GM12872 (cell line): ENCODE results near the gene KIF3C.

Experiments
- CTCF ChIP-seq: IDR thresholded peaks from 3 replicates; pipeline ENCODE4 v1.5.1; 2011; ENCODE audit warnings: low read depth, mild to moderate bottlenecking, low read length, moderate library complexity; ENCODE audit not compliant: insufficient read depth

The KIF3C gene

GRCh38 chr2:25933622-25934021 lies 48.7 kb downstream of the KIF3C start:
- no peak for TF ChIP-seq CTCF

- TF ChIP-seq CTCF, result no peak
Measured at GRCh38 chr2:25929789-25930473, 52.4 kb downstream of the KIF3C start.

DNA sequence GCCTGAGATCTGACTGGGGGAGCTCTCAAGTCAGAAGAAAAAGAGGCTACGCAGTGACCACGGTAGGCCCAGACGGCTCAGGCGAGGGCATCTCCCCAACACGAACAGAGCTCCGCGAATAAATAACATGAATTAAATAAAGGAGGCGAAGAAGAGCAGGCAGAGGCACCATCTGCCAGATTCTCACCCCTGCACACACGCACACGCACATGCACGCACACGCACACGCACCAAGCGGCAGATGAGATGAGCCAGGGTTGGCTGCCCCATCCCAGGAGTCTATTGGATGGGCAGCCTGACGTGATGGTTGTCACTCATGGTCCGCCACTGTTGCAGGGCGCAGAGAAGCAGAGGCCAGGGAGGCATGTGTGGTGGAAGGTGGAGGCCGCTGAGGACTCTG lies 53.6 kb downstream of the KIF3C start:
- no peak for TF ChIP-seq CTCF

DNA sequence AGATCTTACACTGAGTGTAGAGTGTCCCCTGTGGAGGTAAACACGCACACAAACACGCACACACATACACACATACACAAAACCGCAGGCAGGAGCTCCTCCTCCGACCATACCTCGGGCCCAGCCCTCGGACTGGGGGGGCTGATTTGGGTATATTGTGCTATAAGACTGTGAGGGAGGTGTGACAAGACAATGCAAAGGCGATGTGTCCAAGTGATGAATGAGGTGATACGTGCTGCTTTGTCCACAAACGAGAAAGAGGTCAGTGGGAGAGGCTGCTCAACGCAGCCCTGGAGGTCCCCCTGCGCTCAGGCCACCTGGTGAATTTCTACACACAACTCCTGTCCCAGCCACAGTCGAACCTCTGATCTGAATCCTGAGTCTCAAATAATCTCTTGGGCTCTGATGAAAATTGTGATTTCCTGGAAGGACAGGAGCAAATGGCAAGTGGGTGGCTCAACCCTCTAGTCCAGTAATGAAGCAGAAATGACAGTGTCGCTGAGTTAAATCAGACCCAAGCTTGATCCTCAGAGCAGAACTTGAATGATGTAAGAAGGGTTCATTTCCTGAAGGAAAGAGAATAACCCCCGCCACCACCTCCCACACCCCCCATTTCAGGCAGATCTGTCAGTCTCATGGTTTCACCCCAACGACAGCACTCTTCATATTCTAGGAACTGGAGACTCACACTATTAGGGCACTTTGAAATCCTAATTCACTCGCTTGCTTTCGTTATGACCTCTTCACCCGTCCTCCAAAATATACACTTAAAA lies 55.1 kb downstream of the KIF3C start:
- no peak for TF ChIP-seq CTCF

DNA sequence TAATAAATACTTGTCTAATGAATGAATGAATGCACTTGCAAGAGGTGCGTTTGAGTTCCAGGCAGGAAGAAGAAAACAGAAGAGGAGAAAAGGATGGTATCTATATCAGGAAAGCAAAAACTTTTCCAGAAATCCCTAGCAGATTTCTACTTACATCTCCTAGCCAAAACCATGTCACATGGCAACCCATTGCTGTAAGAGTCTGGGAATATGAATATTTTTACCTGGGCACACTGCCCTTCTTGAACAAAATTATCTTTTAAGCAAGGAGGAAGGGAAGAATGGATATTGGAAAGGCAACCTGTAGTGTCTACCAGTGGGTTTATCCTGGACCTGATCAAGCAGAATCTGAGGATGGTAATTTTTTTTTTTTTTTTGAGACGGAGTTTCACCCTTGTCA lies 59.8 kb downstream of the KIF3C start:
- no peak for TF ChIP-seq CTCF

DNA sequence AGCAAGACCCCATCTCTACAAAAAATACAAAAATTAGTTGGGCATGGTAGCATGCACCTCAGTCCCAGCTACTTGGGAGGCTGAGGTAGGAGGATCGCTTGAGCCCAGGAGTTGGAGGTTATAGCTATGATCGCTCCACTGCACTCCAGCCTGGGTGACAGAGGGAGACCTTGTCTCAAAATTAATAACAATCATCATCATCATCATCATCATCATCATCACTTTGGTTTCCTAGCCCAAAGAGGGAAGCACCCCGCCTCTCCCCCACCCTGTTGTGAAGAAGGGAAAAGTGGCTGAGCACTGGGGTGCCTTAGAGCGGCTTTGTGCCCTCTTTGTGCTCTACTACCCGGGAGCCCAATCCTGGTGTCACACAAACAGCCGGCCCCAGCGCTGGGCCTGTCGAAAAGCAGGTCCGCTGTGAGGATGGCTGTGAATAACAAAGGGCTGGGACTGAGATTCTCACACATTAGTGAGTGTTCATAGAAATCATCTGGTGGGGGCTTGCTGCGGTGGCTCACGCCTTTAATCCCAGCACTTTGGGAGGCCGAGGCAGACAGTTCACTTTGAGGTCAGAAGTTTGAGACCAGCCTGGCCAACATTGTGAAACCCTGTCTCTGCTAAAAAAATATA lies 61.4 kb downstream of the KIF3C start:
- no peak for TF ChIP-seq CTCF

DNA sequence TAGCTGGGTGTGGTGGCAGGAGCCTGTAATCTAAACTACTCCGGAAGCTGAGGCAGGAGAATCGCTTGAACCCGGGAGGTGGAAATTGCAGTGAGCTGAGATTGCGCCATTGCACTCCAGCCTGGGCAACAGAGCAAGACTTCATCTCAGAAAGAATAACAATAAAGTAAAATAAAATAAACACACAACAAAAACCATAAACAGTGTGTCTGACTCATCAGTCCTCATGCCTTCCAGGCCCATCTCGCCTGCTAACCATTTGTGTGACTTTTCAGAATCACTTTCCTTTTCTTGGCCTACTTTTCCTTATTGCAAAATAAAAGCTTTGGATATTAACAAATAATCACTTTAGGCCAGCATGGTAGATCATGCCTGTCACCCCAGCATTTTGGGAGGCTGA lies 62.0 kb downstream of the KIF3C start:
- no peak for TF ChIP-seq CTCF
